HG03097 (cell line): ENCODE results near the gene DENND6B.
"Not testable (repeated sequence)": the region's sequence is repeated elsewhere in the genome, so short reads cannot be mapped to it uniquely, and the experiment has no call there.

Source experiments
- ATAC-seq: cut with Tn5 transposase; IDR thresholded peaks from one replicate; pipeline ENCODE4 v1.9.1; 2021; ENCODE audit not compliant: unreplicated experiment, low FRiP score

The DENND6B gene

GRCh38 chr22:50274771-50275170 is 52.0 kb downstream of the DENND6B start:
- ATAC-seq, result no peak

- ATAC-seq, result no peak
Observed at GRCh38 chr22:50274311-50274710, 52.5 kb downstream of the DENND6B start.

- not testable (repeated sequence) for ATAC-seq
Observed at GRCh38 chr22:50273781-50274180, 53.0 kb downstream of the DENND6B start.

GRCh38 chr22:50273352-50273751 is 53.5 kb downstream of the DENND6B start:
- ATAC-seq, result not testable (repeated sequence)

- ATAC-seq, result no peak
Observed at GRCh38 chr22:50272044-50272802, 54.6 kb downstream of the DENND6B start.

- ATAC-seq, result no peak
Observed at GRCh38 chr22:50271519-50271970, 55.3 kb downstream of the DENND6B start.

GRCh38 chr22:50270666-50271394 is 56.0 kb downstream of the DENND6B start:
- no peak for ATAC-seq

GRCh38 chr22:50269970-50270665 is 56.7 kb downstream of the DENND6B start, which contains the start of gene MAPK11:
MAPK11 (minus strand) TSS chr22:50270380; CDS start chr22:50270292, 88 bp downstream.
- no peak for ATAC-seq

GRCh38 chr22:50269573-50269969 is 57.2 kb downstream of the DENND6B start:
- ATAC-seq, result no peak

GRCh38 chr22:50268655-50269113 is 58.1 kb downstream of the DENND6B start:
- ATAC-seq, result no peak

GRCh38 chr22:50267591-50268390 is 59.0 kb downstream of the DENND6B start:
- ATAC-seq, result no peak

- ATAC-seq, result no peak
Observed at GRCh38 chr22:50266994-50267393, 59.8 kb downstream of the DENND6B start.

GRCh38 chr22:50264946-50265669 is 61.7 kb downstream of the DENND6B start:
- ATAC-seq, result no peak

GRCh38 chr22:50264104-50264745 is 62.6 kb downstream of the DENND6B start:
- no peak for ATAC-seq

- no peak for ATAC-seq
Observed at GRCh38 chr22:50262973-50263617, 63.7 kb downstream of the DENND6B start.

- no peak for ATAC-seq
Observed at GRCh38 chr22:50262460-50262911, 64.3 kb downstream of the DENND6B start.

- ATAC-seq, result no peak
Observed at GRCh38 chr22:50261615-50262459, 65.0 kb downstream of the DENND6B start, which contains the start of gene MAPK12. MAPK12 (minus strand) TSS chr22:50261683; CDS start chr22:50261509, 174 bp downstream.
